ENCODE data around the gene CACNA1C. TPM values are rescaled to one million over a fixed set of nuclear protein-coding genes. Genes with fewer than 3 reads are reported as not detected.

The CACNA1C gene
- total RNA-seq, 1 donor from 2014 or later = 0.02 TPM

DNA sequence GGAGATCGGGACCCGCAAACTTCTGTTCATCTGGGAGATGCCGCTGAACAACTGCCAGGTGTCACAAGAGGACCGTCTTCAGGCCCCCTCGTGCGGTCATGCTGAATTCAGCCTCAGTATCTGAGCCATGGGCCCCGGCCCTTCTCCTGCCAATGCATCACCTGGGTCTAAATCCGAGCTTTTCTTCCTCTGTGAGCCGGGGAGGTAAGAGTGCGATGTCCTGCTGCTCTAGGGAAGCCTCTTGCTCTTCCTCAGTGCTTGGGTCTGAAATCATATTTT is 586.2 kb downstream of the CACNA1C start:
- no peak for DNase-seq
- CTCF ChIA-PET = no interaction called here
- H3K27me3 Mint-ChIP-seq = peaks cover 26% of the 10 kb centered on the region
- intact Hi-C loops (cut with micrococcal nuclease) = no loop called here
- H3K9me3 Mint-ChIP-seq = no peaks in the 10 kb centered on the region
- POLR2A ChIA-PET = no interaction called here
- no peaks in the 10 kb centered on the region for H3K4me1 Mint-ChIP-seq
- no peak overlapping the region for H3K4me3 Mint-ChIP-seq
- no peak for ATAC-seq (ENCODE audit: low read depth)
- H3K36me3 Mint-ChIP-seq (ENCODE audit: low read depth) = no peaks in the 10 kb centered on the region
- H3K27ac Mint-ChIP-seq = no peak overlapping the region
- TF ChIP-seq, protein P1, sequence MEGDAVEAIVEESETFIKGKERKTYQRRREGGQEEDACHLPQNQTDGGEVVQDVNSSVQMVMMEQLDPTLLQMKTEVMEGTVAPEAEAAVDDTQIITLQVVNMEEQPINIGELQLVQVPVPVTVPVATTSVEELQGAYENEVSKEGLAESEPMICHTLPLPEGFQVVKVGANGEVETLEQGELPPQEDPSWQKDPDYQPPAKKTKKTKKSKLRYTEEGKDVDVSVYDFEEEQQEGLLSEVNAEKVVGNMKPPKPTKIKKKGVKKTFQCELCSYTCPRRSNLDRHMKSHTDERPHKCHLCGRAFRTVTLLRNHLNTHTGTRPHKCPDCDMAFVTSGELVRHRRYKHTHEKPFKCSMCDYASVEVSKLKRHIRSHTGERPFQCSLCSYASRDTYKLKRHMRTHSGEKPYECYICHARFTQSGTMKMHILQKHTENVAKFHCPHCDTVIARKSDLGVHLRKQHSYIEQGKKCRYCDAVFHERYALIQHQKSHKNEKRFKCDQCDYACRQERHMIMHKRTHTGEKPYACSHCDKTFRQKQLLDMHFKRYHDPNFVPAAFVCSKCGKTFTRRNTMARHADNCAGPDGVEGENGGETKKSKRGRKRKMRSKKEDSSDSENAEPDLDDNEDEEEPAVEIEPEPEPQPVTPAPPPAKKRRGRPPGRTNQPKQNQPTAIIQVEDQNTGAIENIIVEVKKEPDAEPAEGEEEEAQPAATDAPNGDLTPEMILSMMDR (IDR thresholded peaks at IDR 0.05) = no peak

DNA sequence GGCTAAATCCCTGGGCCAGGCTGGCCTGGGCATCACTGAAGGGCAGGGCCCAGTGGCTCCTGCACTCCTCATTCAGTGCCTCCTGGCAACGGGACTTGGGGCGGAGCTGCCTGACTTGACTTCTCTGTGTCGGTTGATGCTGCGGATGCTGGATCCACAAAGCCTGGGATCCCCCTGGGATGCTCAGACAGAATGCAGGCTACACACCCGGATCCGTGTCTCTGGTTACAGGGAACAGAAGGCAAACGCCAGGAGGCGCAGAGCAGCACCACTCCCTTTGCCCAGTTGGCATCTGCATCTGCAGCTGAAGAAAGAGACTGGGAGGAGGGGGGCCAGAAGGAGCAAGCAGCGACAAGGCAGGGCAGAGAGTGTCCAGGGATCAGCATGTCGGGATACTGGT is 587.5 kb downstream of the CACNA1C start:
- intact Hi-C loops (cut with micrococcal nuclease) = no loop called here
- peaks cover 25% of the 10 kb centered on the region for H3K27me3 Mint-ChIP-seq
- H3K4me3 Mint-ChIP-seq = no peak overlapping the region
- ChIA-PET POLR2A (no interaction called here), CTCF (no interaction called here)
- no peak for ATAC-seq (ENCODE audit: low read depth)
- TF ChIP-seq, protein P1 (IDR thresholded peaks at IDR 0.05) = no peak
- H3K27ac Mint-ChIP-seq = no peak overlapping the region
- H3K4me1 Mint-ChIP-seq = no peaks in the 10 kb centered on the region
- H3K9me3 Mint-ChIP-seq = no peaks in the 10 kb centered on the region
- no peaks in the 10 kb centered on the region for H3K36me3 Mint-ChIP-seq (ENCODE audit: low read depth)
- no peak for DNase-seq

DNA sequence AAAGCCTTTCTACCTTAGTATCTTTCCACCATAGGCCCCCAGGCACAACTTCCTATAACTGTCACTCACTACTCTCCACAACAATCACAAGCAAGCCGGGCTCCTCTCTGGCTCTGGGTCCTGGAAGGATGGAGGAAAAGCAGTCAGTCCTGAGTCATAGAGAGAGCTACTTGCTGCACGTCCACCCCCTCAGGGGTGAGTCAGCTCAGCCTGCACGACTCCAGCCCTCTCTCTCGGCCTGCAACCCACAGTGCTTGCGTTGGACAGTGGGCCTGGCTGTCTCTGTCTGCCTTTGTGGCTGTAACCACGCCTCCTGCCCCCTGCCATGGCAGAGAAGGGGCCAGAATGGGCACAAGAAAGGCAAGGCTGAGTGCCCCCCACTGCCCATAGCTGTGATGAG is 587.9 kb downstream of the CACNA1C start:
- intact Hi-C loops (cut with micrococcal nuclease) = no loop called here
- no peak for ATAC-seq (ENCODE audit: low read depth)

DNA sequence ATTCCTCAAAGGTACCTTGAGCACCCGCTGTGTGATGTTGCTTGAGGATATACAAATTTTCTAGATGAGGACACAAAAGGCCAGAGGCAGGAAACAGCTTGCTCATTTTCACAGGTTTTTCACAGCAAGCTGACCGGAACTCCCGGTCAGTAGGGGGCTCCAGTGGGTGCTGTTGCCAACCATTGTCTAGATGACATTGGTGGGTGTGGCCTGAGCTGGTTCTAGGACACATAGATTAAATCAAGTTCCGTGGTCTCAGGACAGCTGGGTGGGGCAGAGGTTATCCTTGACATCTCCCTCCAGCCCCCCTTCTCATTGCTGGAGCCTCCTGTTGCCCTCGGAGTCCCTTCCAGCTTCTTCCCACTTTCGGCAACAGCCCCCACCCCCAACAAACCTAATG is 588.4 kb downstream of the CACNA1C start:
- Mint-ChIP-seq H3K27me3 (peaks cover 28% of the 10 kb centered on the region), H3K27ac (no peak overlapping the region), H3K36me3 (ENCODE audit: low read depth) (no peaks in the 10 kb centered on the region), H3K9me3 (no peaks in the 10 kb centered on the region), H3K4me1 (no peaks in the 10 kb centered on the region), H3K4me3 (no peak overlapping the region)
- POLR2A ChIA-PET = no interaction called here
- TF ChIP-seq, protein P1 (IDR thresholded peaks at IDR 0.05) = no peak
- DNase-seq = no peak
- ATAC-seq (ENCODE audit: low read depth) = no peak
- intact Hi-C loops (cut with micrococcal nuclease) = no loop called here
- CTCF ChIA-PET = no interaction called here

More for the DNA sequence above, 587.9 kb downstream of the CACNA1C start:
- Mint-ChIP-seq H3K9me3 (no peaks in the 10 kb centered on the region), H3K27ac (no peak overlapping the region), H3K4me3 (no peak overlapping the region), H3K36me3 (ENCODE audit: low read depth) (no peaks in the 10 kb centered on the region), H3K27me3 (peaks cover 26% of the 10 kb centered on the region), H3K4me1 (no peaks in the 10 kb centered on the region)
- TF ChIP-seq, protein P1 (IDR thresholded peaks at IDR 0.05) = no peak
- CTCF ChIA-PET = no interaction called here
- POLR2A ChIA-PET = no interaction called here
- no peak for DNase-seq

DNA sequence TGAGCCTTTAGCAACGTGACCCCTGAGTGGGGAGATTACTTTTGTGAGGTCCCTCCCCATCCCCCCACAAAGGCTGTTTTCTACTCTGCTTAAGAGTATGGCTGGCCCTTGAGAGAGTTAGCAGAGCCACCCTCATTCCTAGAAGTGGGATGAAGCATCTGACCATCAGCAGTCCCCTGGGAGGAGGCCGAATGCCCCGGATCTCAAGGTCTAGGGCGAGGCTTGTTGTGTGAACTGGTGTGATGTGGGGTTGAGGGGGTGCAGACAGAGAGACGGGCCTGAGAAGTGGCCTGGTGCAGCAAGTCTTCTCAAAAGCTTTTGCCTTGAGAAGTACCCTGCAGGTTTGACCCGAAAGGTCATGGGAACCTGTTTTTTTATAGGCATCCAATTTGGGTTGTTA is 589.0 kb downstream of the CACNA1C start:
- H3K36me3 Mint-ChIP-seq (ENCODE audit: low read depth) = no peaks in the 10 kb centered on the region
- ChIA-PET CTCF (no interaction called here), POLR2A (no interaction called here)
- no peak for DNase-seq
- H3K27ac Mint-ChIP-seq = no peak overlapping the region
- TF ChIP-seq, protein P1 (IDR thresholded peaks at IDR 0.05) = no peak
- peaks cover 30% of the 10 kb centered on the region for H3K27me3 Mint-ChIP-seq
- no peak overlapping the region for H3K4me3 Mint-ChIP-seq
- no peak for ATAC-seq (ENCODE audit: low read depth)
- H3K9me3 Mint-ChIP-seq = no peaks in the 10 kb centered on the region
- intact Hi-C loops (cut with micrococcal nuclease) = no loop called here
- H3K4me1 Mint-ChIP-seq = no peaks in the 10 kb centered on the region

Data from activated B cell treated with CpG ODN at 0.5 μM for 24 hours (primary cell).